ENCODE measurements around the gene ESYT2.
"Not testable (repeated sequence)": the region's sequence is repeated elsewhere in the genome, so short reads cannot be mapped to it uniquely, and the experiment has no call there.

Gene ESYT2

DNA sequence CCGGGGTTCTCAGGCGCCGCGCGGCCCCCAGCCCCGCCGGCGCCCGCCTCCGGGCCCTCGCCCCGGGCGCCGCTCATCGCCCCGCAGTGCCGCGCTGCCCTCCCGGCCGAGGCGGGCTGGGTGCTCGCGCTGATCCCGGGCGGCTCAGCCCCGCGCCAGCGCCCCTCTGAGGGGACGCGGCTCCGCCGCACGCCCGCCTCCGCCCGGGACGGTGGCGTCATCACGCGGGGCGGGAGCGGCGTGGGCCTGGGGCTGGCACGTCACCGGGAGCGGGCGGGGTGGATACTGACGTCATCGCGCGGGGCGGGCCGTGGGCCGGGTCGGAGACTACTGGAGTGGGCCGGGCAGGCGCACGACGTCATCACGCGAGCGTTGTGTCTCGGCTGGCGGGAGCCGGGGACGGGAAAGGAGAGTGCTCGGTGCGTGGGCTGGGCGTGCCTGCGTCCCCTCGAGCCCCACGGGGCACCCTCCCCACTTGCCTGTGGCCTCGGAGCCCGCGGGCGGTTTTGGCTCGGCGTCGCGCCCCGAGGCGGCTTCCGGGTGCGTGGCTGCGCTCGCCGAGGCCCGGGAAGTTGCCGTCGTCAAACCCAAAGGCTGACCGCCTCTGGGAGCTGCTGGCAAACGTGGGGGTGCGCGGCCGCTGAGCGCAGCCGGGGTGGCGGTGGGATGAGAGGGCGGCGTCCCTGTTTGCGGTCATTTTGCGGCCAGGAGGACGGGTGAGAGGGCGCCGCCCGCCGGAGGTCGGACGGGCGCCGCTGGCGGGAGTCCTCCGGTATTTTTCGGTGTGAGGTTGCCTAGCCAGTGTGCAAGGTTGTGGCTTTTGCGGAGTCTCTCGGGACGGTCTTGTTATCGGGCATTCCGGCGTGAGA lies at the start of gene ESYT2:
TSS of gene ESYT2 (minus strand) at position 168 of the 869 bp plus-strand sequence. CDS start at position 77, 91 bp downstream.
- DNase-seq, result peak; percentile 90

- not testable (repeated sequence) for DNase-seq
Observed at GRCh38 chr7:158878151-158879079, 49.1 kb upstream of the ESYT2 start.

GRCh38 chr7:158876984-158877383 lies 47.7 kb upstream of the ESYT2 start:
- no peak for DNase-seq

DNA sequence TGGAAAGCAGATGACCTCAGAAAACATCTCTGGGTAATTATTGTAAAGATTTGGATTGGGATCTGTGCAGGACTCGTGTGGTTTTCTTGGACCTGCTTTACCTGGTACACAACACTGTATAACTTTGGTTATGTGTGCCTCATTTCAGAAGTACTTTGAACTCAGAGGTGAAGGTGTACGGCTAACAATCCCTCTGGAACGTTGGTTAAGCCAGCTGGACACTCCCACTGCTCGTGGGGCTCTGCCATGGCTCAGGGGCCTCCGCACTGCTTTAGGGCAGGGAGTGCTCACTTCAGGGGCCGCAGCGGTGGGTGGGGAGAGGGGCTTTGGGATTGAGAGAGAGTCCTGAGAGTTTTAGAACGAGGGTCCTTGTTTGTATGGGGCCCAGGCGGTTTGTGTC lies 40.6 kb upstream of the ESYT2 start:
- no peak for DNase-seq

- DNase-seq, result no peak
Observed at GRCh38 chr7:158868764-158869410, 39.6 kb upstream of the ESYT2 start.

GRCh38 chr7:158867214-158867984 lies 38.1 kb upstream of the ESYT2 start:
- DNase-seq, result no peak

- DNase-seq, result no peak
Observed at GRCh38 chr7:158865977-158866376, 36.7 kb upstream of the ESYT2 start.

DNA sequence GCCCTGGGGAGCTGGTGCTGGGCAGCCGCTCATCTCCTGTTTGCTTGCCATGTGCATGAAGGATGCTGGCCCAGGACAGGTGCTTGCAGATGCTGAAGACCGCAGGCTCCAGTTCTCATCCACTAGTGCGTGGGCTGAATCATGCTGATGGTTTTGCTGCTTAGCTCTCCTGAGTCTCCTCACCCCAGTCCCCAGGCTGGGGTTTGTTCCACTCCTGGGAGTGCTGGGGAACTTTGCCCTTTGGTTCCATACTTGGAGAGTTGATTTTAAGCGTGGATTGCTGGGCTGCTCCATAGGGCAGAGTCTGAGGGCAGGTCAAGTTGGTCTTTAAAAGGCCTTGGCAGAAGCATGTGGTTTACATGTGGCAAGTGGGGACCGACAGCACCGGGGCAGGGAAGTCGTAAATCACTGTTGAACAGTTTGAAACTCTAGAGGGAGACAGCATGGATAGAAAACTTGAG lies 36.2 kb upstream of the ESYT2 start:
- DNase-seq, result no peak

DNA sequence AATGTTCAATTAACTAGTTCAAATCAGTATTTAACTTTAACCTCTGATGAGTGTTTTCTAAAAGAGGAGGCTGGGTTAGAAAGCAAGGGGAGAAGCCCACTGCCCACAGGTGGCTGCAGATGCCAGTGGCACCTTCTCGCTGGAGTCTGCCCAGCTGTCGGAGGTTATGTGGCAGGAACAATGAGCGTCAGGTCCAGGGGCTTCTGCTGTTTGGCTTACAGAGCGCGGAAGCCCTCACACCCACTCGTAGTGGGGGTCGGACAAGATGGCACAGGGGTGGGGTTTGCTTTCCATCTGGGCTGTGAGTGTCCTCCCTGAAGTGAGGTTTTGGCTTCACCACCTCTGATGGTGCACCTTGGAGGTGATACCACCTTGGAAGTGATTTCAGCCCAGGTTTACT lies 35.5 kb upstream of the ESYT2 start:
- no peak for DNase-seq

- no peak for DNase-seq
Observed at GRCh38 chr7:158864507-158864820, 35.2 kb upstream of the ESYT2 start.

- peak; percentile 15 to 61 for DNase-seq
Observed at GRCh38 chr7:158863611-158864506, 34.5 kb upstream of the ESYT2 start.

- DNase-seq, result peak in 1 of 2 experiments; percentile 54
Observed at GRCh38 chr7:158862985-158863610, 33.8 kb upstream of the ESYT2 start.

- DNase-seq, result no peak
Observed at GRCh38 chr7:158861936-158862704, 32.8 kb upstream of the ESYT2 start.

DNA sequence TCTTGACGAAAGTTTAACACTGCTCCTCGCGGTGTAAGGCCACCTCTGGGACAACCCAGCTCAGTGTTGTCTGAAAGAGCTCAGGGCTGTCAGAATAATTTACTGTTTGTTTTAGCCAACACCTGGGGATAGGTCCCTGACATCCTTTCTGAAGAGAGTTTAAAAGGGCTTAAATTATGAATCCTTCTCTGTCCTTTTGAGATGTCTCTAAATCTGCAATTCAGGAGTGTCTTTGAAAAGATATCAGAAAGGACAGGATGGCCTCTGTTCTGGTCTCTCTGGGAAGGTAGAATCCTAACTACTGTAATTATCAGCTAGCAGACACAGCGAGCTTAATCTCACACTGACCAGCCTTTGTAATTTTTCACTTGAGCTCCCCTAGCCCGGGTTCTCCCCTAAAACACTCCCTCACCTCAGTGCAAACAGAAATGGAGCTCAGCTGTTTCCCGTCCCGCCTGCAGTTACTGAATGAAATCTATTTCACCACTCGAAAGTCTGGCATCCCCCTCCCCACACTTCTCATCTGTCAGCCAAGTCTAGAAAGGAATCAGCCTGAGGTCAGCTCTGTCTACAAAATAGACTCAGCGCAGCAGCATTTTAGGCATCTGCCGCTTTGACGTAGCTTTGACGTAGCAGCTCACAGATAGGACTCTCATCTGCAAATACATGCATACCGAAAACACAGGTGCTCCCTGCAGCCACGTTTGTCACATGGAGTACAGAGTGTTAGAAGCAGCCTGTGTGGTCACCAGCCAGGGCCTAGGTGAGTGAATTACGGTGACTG lies 31.9 kb upstream of the ESYT2 start:
- no peak for DNase-seq

DNA sequence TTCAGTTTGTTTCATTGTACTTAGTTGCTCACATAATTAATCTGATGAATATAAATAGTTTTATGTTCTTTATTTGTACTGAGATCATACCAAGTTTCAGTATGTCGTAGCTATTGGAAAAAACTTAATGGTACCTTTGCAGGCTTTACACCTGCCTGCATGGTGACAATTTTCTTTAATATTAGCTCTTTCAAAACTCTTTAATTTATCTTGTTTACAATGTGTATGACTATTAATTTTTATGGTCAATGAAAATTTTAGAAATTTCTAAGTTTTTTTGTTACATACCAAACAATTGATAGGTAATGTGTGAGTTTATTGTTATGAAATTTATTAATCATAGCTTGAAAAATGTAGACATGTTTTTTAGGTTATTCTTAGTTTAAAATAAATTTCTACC lies 31.1 kb upstream of the ESYT2 start:
- no peak for DNase-seq

GRCh38 chr7:158858592-158859503 lies 29.5 kb upstream of the ESYT2 start:
- no peak for DNase-seq

- DNase-seq, result peak in 1 of 2 experiments; percentile 22
Observed at GRCh38 chr7:158856883-158857668, 27.8 kb upstream of the ESYT2 start.

Measured in SW 1271 (cell line).